Naive thymus-derived CD8-positive, alpha-beta T cell (primary cell): ENCODE data around the gene SUSD3. TPM values are rescaled to one million over a fixed set of nuclear protein-coding genes. Genes with fewer than 3 reads are reported as not detected.
"Not testable (repeated sequence)": the region's sequence is repeated elsewhere in the genome, so short reads cannot be mapped to it uniquely, and the experiment has no call there.

ENCODE experiments used
- ATAC-seq, 2 donors: fragments of 150-1000 bp; cut with Tn5 transposase in 1 of 2; sonication (Bioruptor Pico), chemical (Tn5 transposase) in 1 of 2; 1 replicate in 1 of 2; 2 replicates in 1 of 2; pipeline ENCODE4 v1.10.0; 2021; ENCODE audit warnings: mild to moderate bottlenecking in 2 of 2, moderate library complexity in 2 of 2
- POLR2A ChIA-PET: fragments of 350-600 bp; sonication (Branson Sonifier 250); formaldehyde crosslinking; loops from one replicate; lab custom pipeline; 2021; ENCODE audit warnings: antibody characterized with exemption; lab: Charles Lee
- DNase-seq, 10 donors: peaks; one replicate each; pipeline versions ENCODE4 v3.0.0 to v3.0.0-alpha.2; 2020 to 2022
- H3K27ac Mint-ChIP-seq, 10 donors: one replicate each; pipeline ENCODE4 v1.8.0; 2020 to 2022; ENCODE audit warnings: mild to moderate bottlenecking in 10 of 10, mixed read lengths in 10 of 10, moderate library complexity in 4 of 10, inconsistent platforms in 1 of 10
- H3K27me3 Mint-ChIP-seq, 5 donors: one replicate each; pipeline ENCODE4 v1.8.0; 2021 to 2022; ENCODE audit warnings: mixed read lengths in 5 of 5
- H3K36me3 Mint-ChIP-seq, 3 donors: one replicate each; pipeline ENCODE4 v1.8.0; 2020 to 2022; ENCODE audit warnings: mixed read lengths in 3 of 3, mild to moderate bottlenecking in 2 of 3, inconsistent platforms in 1 of 3
- H3K4me1 Mint-ChIP-seq, 4 donors: one replicate each; pipeline ENCODE4 v1.8.0; 2021 to 2022; ENCODE audit warnings: mixed read lengths in 4 of 4
- H3K4me3 Mint-ChIP-seq, 10 donors: one replicate each; pipeline ENCODE4 v1.8.0; 2020 to 2022; ENCODE audit warnings: mild to moderate bottlenecking in 10 of 10, mixed read lengths in 10 of 10, moderate library complexity in 6 of 10, inconsistent platforms in 1 of 10
- H3K9me3 Mint-ChIP-seq, 9 donors: one replicate each; pipeline ENCODE4 v1.8.0; 2020 to 2022; ENCODE audit warnings: mixed read lengths in 9 of 9, mild to moderate bottlenecking in 3 of 9, inconsistent platforms in 1 of 9, moderate library complexity in 1 of 9
- polyA plus RNA-seq, 3 donors: library from polyadenylated mRNA; unstranded; fragments of 300-500 nt; fragmentation: Illumina TruSeq; gene quantifications; one replicate each; pipeline ENCODE4 v1.2.3, GENCODE V29; 2021
- total RNA-seq, 8 experiments: library from RNA in 2 of 8; stranded (reverse) in 2 of 8; gene quantifications; one replicate each; pipeline ENCODE4 v1.2.3 and lab custom pipeline; 2021 to 2026

Gene SUSD3
- total and polyA plus RNA-seq, 5 experiments from 2014 or later, result 62.1 to 208 (median 86.7) TPM

GRCh38 chr9:93114984-93115335, 56.5 kb downstream of the SUSD3 start:
- POLR2A ChIA-PET, result interaction anchor here (1.6 kb wide), 1 partner anchor 10 kb away, joined by 4 read pairs; no protein-coding TSS in a partner anchor
- no peak for ATAC-seq

GRCh38 chr9:93115486-93116071, 57.1 kb downstream of the SUSD3 start:
- H3K4me1 Mint-ChIP-seq, result peaks cover 18 to 41% (median 33%) of the 10 kb centered on the region in 4 donors
- H3K27ac Mint-ChIP-seq, result no peak overlapping the region
- POLR2A ChIA-PET, result no interaction called here
- no peak for DNase-seq
- H3K9me3 Mint-ChIP-seq, result no peaks in the 10 kb centered on the region
- no peaks in the 10 kb centered on the region for H3K27me3 Mint-ChIP-seq
- no peak for ATAC-seq
- H3K36me3 Mint-ChIP-seq, result peaks cover 0 to 26% (median 2%) of the 10 kb centered on the region in 3 donors
- no peak overlapping the region for H3K4me3 Mint-ChIP-seq

More at GRCh38 chr9:93114984-93115335, 56.5 kb downstream of the SUSD3 start:
- Mint-ChIP-seq H3K4me1 (peaks cover 14 to 41% (median 27%) of the 10 kb centered on the region in 4 donors), H3K4me3 (no peak overlapping the region), H3K36me3 (peaks cover 0 to 28% (median 2%) of the 10 kb centered on the region in 3 donors), H3K9me3 (no peaks in the 10 kb centered on the region), H3K27ac (peak overlapping the region in 6 of 10 donors; percentile 11 to 86 (median 52)), H3K27me3 (no peaks in the 10 kb centered on the region)
- DNase-seq, result no peak

- Mint-ChIP-seq H3K4me3 (no peak overlapping the region), H3K27me3 (no peaks in the 10 kb centered on the region), H3K36me3 (peaks cover 0 to 24% (median 0%) of the 10 kb centered on the region in 3 donors), H3K9me3 (no peaks in the 10 kb centered on the region), H3K4me1 (peaks cover 16 to 39% (median 33%) of the 10 kb centered on the region in 4 donors), H3K27ac (peak overlapping the region in 3 of 10 donors; percentile 21 to 71 (median 52))
- DNase-seq, result no peak
- ATAC-seq, result no peak
- POLR2A ChIA-PET, result interaction anchor here (0.7 to 1.3 kb wide), 3 partner anchors 7 to 14 kb away, joined by 3 to 4 read pairs (median 3); no protein-coding TSS in a partner anchor
These were observed 57.8 kb downstream of the SUSD3 start for GRCh38 chr9:93116072-93116961.

DNA sequence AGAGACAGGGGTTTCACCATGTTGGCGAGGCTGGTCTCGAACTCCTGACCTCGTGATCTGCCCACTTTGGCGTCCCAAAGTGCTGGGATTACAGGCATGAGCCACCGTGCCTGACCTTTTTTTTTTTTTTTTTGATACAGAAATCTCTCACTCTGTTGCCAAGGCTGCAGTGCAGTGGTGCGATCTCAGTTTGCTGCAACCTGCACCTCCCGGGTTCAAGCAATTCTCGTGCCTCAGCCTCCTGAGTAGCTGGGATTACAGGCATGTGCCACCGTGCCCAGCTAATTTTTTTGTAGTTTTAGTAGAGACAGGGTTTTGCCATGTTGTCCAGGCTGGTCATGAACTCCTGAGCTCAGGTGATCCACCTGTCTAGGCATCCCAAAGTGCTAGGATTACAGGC, 59.0 kb downstream of the SUSD3 start:
- H3K4me1 Mint-ChIP-seq, result peaks cover 21 to 42% (median 39%) of the 10 kb centered on the region in 4 donors

DNA sequence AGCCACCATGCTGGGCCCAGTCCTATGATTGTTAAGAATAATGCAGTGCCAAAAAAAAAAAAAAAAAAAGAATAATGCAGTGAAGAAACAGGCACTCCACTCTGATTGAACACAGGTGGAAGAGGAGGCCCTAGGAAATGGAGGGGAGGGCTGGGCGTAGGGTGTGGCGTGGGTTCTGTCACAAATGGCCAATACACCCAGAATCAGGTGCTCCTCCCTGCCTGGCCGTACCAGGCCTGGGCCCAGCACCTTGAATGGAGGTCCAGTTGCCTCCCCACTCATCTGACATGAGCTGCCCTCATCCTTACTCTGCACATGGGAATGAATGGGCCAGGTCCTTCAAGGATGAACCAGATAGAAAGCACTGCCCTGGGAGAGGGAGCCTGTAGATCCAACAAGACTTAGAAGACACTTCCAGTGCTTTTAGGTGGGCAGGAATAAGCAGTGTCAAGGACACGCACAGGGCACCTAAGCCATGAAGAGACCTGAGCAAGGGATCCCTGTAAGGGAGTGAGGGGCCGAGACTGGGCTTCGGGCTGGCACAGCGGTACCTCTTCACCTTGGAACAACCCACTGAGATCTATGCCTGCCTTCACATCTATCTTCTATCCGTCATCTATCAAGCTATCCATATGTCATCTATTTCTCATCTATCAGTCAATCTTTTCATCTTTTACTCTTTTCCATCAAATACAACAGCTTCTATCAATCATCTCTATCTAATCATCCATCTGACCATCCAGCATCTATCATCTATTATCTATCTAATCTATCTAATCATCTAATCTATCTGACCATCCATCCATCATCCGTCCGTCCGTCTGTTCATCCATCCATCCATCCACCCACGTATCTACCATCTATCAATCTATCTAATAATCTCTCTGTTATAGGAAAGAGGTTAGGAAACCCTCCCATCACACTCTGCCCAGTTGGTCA, 59.7 kb downstream of the SUSD3 start:
- POLR2A ChIA-PET, result interaction anchor here (0.5 to 3.8 kb wide), 8 partner anchors 9 to 98 kb away, joined by 3 to 13 read pairs (median 4); partner anchors contain the start of gene NINJ1
- Mint-ChIP-seq H3K4me3 (no peak overlapping the region), H3K9me3 (no peaks in the 10 kb centered on the region), H3K4me1 (peaks cover 21 to 42% (median 40%) of the 10 kb centered on the region in 4 donors), H3K27me3 (no peaks in the 10 kb centered on the region), H3K36me3 (peaks cover 0 to 22% (median 3%) of the 10 kb centered on the region in 3 donors), H3K27ac (peak overlapping the region in 9 of 10 donors; percentile 1 to 88 (median 27))
- ATAC-seq, result no peak
- DNase-seq, result no peak

More for the DNA sequence above, 59.0 kb downstream of the SUSD3 start:
- not testable (repeated sequence) for DNase-seq, ATAC-seq, H3K4me3 Mint-ChIP-seq, H3K27me3 Mint-ChIP-seq, H3K9me3 Mint-ChIP-seq
- Mint-ChIP-seq H3K36me3 (peaks cover 0 to 22% (median 3%) of the 10 kb centered on the region in 3 donors), H3K27ac (peak overlapping the region in 2 of 10 donors; percentile 38 to 48)
- POLR2A ChIA-PET, result interaction anchor here (0.9 to 1.3 kb wide), 4 partner anchors 9 to 19 kb away, joined by 3 to 4 read pairs (median 4); partner anchors contain the start of gene NINJ1

- peaks cover 0 to 25% (median 3%) of the 10 kb centered on the region in 3 donors for H3K36me3 Mint-ChIP-seq
- H3K27me3 Mint-ChIP-seq, result no peaks in the 10 kb centered on the region
- peak overlapping the region; percentile 1 to 88 (median 85) for H3K27ac Mint-ChIP-seq
- ATAC-seq (no peak), DNase-seq (no peak)
- H3K4me3 Mint-ChIP-seq, result peak overlapping the region in 5 of 10 donors; percentile 3 to 56 (median 26)
- H3K9me3 Mint-ChIP-seq, result no peaks in the 10 kb centered on the region
- POLR2A ChIA-PET, result interaction anchor here (0.5 to 3.8 kb wide), 11 partner anchors 11 to 455 kb away, joined by 3 to 13 read pairs (median 3); partner anchors contain the start of gene NINJ1
- peaks cover 21 to 45% (median 43%) of the 10 kb centered on the region in 4 donors for H3K4me1 Mint-ChIP-seq
These were observed 60.6 kb downstream of the SUSD3 start for GRCh38 chr9:93118863-93119702.

- no peaks in the 10 kb centered on the region for H3K9me3 Mint-ChIP-seq
- H3K36me3 Mint-ChIP-seq, result peaks cover 0 to 29% (median 3%) of the 10 kb centered on the region in 3 donors
- H3K27ac Mint-ChIP-seq, result peak overlapping the region in 9 of 10 donors; percentile 63 to 89 (median 87)
- no peaks in the 10 kb centered on the region for H3K27me3 Mint-ChIP-seq
- DNase-seq (no peak), ATAC-seq (no peak)
- peaks cover 20 to 43% (median 42%) of the 10 kb centered on the region in 4 donors for H3K4me1 Mint-ChIP-seq
- POLR2A ChIA-PET, result interaction anchor here (0.5 to 3.8 kb wide), 11 partner anchors 10 to 455 kb away, joined by 3 to 13 read pairs (median 3); partner anchors contain the start of gene NINJ1
- H3K4me3 Mint-ChIP-seq, result peak overlapping the region in 9 of 10 donors; percentile 3 to 60 (median 52)
These were observed 61.1 kb downstream of the SUSD3 start for GRCh38 chr9:93119703-93119952.

DNA sequence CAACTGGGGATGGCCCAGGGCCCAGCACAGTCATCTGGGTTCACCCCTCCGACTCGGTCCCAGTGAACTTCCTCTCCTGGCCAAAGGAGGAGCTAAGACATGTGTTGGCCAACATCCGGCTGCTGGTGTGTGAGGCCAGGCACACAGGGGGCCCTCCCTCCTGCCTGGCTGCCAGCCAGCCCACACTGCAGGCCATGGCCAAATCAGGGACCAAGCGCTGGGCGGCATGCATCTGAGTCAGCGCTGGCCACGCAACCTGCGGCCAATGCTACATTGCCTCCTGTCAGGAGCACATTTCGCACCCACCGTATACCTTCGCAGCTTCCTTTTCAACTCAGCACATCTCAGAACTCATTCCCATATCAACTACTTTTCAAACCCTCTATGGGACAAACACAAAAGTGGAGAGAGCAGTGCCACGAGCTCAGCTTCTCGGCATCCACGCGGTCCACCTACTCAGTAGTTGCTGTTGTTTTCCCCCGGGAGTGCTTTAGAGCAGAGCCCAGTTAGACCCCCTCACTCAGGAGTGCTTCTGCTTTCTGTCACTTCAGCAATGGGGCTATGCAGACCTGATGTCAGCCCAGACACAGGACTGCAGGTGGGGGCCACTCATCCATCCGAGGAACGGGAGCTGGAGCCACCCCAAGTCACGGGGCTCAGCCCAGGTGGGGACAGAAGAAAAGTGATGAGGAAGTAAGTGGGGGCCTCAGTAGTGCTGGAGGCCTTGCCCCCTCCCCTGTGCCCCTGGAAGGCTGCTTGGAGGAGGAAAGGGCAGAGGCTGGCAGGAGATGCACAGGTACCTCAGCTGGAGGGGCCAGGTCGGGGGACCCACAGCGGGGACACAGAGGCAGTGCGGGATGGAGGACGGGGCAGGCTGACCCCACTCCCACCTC, 61.7 kb downstream of the SUSD3 start:
- H3K36me3 Mint-ChIP-seq, result peaks cover 0 to 31% (median 5%) of the 10 kb centered on the region in 3 donors
- peak in 5 of 10 donors; percentile 31 to 57 (median 40) for DNase-seq
- no peaks in the 10 kb centered on the region for H3K9me3 Mint-ChIP-seq
- peak overlapping the region in 8 of 10 donors; percentile 3 to 60 (median 54) for H3K4me3 Mint-ChIP-seq
- POLR2A ChIA-PET, result interaction anchor here (0.5 to 3.8 kb wide), 13 partner anchors 9 to 454 kb away, joined by 3 to 13 read pairs (median 3); partner anchors contain the start of gene NINJ1
- peaks cover 16 to 42% (median 38%) of the 10 kb centered on the region in 4 donors for H3K4me1 Mint-ChIP-seq
- H3K27ac Mint-ChIP-seq, result peak overlapping the region; percentile 63 to 90 (median 87)
- ATAC-seq, result peak; percentile 79 to 84
- H3K27me3 Mint-ChIP-seq, result no peaks in the 10 kb centered on the region

DNA sequence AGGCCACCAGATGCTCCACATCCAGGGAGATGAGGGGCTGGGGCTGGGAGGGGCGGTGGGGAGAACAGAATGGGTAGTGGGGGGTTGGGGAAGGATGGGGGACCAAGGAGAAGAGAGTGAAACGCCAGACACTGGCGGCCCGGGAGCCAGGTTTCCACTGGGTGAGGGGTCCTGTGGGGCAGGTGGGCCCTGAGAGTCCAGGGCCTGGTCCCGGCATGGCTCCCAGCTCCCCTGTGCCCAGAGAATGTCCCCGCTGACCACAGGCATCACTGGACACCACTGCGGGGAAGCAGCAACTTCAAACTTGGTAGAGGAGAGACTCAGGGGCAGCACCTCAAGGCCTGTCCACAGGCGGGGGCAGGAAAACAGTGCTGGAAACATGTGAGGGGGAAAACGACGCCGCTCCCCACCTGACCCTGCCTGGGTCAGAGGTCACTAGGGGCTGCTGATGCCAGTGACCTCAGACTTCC, 62.4 kb downstream of the SUSD3 start:
- Mint-ChIP-seq H3K4me3 (peak overlapping the region in 1 of 10 donors; percentile 11), H3K9me3 (no peaks in the 10 kb centered on the region), H3K27me3 (no peaks in the 10 kb centered on the region), H3K4me1 (peaks cover 18 to 49% (median 43%) of the 10 kb centered on the region in 4 donors), H3K36me3 (peaks cover 0 to 31% (median 9%) of the 10 kb centered on the region in 3 donors), H3K27ac (peak overlapping the region in 5 of 10 donors; percentile 13 to 80 (median 38))
- POLR2A ChIA-PET, result interaction anchor here (1.0 to 3.8 kb wide), 5 partner anchors 9 to 23 kb away, joined by 3 to 13 read pairs (median 3); no protein-coding TSS in a partner anchor
- DNase-seq (peak in 1 of 10 donors; percentile 41), ATAC-seq (no peak)
